ENCODE data around the gene TUBGCP5. TPM values are rescaled to one million over a fixed set of nuclear protein-coding genes. Genes with fewer than 3 reads are reported as not detected.

The TUBGCP5 gene
- total RNA-seq, 4 donors from 2014 or later: 21.9 to 48.4 (median 24.8) TPM

DNA sequence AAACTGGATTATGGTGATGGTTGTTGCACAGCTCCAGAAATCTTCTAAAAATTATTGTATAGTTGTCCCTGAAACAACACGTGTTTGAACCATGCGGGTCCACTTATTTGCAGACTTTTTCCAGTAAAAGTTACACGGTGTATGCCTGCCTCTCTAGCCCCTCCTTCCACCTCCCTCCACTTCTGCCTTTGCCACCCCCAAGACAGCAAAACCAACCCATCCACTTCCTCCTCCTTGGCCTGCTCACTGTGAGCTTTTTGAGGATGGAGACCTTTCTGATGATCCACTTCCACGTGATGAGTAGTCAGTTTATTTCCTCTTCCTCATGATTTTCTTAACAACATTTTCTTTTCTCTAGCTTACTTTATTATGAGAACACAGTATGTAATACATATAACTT lies 64.6 kb downstream of the TUBGCP5 start:
- H3K36me3 ChIP-seq: no peaks in the 10 kb centered on the region
- no peak overlapping the region for H3K27ac ChIP-seq
- no peak for DNase-seq
- intact Hi-C loops (cut with DNase I): no loop called here
- H3K4me1 ChIP-seq: peaks cover 6 to 8% of the 10 kb centered on the region in 2 donors
- TF ChIP-seq, protein P1, sequence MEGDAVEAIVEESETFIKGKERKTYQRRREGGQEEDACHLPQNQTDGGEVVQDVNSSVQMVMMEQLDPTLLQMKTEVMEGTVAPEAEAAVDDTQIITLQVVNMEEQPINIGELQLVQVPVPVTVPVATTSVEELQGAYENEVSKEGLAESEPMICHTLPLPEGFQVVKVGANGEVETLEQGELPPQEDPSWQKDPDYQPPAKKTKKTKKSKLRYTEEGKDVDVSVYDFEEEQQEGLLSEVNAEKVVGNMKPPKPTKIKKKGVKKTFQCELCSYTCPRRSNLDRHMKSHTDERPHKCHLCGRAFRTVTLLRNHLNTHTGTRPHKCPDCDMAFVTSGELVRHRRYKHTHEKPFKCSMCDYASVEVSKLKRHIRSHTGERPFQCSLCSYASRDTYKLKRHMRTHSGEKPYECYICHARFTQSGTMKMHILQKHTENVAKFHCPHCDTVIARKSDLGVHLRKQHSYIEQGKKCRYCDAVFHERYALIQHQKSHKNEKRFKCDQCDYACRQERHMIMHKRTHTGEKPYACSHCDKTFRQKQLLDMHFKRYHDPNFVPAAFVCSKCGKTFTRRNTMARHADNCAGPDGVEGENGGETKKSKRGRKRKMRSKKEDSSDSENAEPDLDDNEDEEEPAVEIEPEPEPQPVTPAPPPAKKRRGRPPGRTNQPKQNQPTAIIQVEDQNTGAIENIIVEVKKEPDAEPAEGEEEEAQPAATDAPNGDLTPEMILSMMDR (IDR thresholded peaks at IDR 0.05): no peak
- no peak for TF ChIP-seq POLR2A (IDR thresholded peaks at IDR 0.05)
- no peaks in the 10 kb centered on the region for H3K27me3 ChIP-seq
- 67 to 72% methylated on average over 4 of the region's 4 CpGs for WGBS, 2 donors
- H3K9me3 ChIP-seq: no peaks in the 10 kb centered on the region
- no peak overlapping the region for H3K4me3 ChIP-seq (replicated peaks in 1 of 3)

DNA sequence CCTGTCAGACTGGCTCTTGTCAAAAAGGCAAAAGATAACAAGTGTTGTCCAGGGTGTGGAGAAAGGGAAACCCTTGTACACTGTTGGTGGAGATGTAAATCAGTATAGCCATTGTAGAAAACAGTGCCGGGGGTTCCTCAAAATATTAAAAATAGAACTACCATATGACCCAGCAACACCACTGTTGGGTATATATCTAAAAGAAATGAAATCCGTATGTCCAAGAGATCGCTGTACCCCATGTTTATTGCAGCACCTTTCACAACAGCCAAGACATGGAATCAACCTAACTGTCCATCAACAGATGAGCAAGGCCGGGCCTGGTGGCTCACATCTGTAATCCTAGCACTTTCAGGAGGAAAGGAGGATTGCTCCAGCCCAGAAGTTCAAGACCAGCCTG lies 65.4 kb downstream of the TUBGCP5 start:
- intact Hi-C loops (cut with DNase I): no loop called here
- Histone ChIP-seq H3K27ac (no peak overlapping the region), H3K36me3 (no peaks in the 10 kb centered on the region), H3K9me3 (no peaks in the 10 kb centered on the region), H3K4me3 (replicated peaks in 1 of 3) (no peak overlapping the region), H3K4me1 (peaks cover 6 to 7% of the 10 kb centered on the region in 2 donors), H3K27me3 (no peaks in the 10 kb centered on the region)
- TF ChIP-seq, protein P1 (IDR thresholded peaks at IDR 0.05): no peak
- TF ChIP-seq POLR2A (IDR thresholded peaks at IDR 0.05): no peak
- whole genome bisulfite sequencing, 2 donors: 88 to 93% methylated on average over 4 of the region's 4 CpGs
- no peak for DNase-seq

DNA sequence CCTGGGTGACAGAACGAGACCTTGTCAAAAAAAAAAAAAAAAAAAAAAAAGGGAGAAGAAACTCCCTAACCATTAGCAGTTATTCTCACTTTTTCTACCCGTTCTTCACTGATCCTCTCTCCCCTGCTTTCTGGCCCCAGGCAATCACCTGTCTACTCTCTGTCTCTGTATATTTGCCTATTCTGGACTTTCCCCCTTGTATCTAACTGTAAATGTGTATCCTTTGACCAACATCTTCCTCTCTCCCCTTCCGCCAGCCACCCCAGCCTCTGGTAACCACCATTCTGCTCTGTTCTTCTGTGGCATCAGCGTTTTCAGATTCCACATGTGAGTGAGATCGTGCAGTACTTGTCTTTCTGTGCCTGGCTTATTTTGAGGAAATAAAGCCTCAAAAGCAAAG lies 66.1 kb downstream of the TUBGCP5 start:
- DNase-seq: no peak
- WGBS, 2 donors: 72 to 87% methylated on average over 5 of the region's 5 CpGs
- no peak overlapping the region for H3K4me3 ChIP-seq (replicated peaks in 1 of 3)
- peaks cover 0 to 2% of the 10 kb centered on the region in 2 donors for H3K4me1 ChIP-seq
- intact Hi-C loops (cut with DNase I): no loop called here
- TF ChIP-seq, protein P1 (IDR thresholded peaks at IDR 0.05): no peak
- TF ChIP-seq POLR2A (IDR thresholded peaks at IDR 0.05): no peak
- no peaks in the 10 kb centered on the region for H3K9me3 ChIP-seq
- H3K27ac ChIP-seq: no peak overlapping the region
- H3K27me3 ChIP-seq: no peaks in the 10 kb centered on the region
- no peaks in the 10 kb centered on the region for H3K36me3 ChIP-seq

DNA sequence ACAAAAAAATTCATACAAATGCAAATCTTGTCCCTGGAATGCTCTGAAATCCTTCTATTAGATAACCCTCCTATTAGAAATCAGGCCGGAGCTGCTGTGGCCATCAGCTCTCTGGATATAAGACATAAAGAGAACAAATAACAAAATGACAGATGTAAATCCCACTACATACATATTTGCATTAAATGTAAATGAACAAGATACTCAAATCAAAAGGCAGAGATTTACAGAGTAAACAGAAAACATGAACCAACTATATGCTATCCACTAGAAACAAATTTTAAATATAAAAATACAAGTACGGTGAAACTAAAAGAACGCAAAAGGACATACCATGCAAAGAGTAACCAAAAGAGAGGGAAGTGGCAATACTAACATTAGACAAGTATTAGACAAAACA lies 69.9 kb downstream of the TUBGCP5 start:
- no peak for TF ChIP-seq POLR2A (IDR thresholded peaks at IDR 0.05)
- TF ChIP-seq, protein P1 (IDR thresholded peaks at IDR 0.05): no peak
- WGBS, 2 donors: 95 to 97% methylated on average over 3 of the region's 3 CpGs
- Histone ChIP-seq H3K36me3 (no peaks in the 10 kb centered on the region), H3K4me3 (replicated peaks in 1 of 3) (no peak overlapping the region), H3K27me3 (no peaks in the 10 kb centered on the region), H3K9me3 (no peaks in the 10 kb centered on the region), H3K27ac (no peak overlapping the region), H3K4me1 (peaks cover 0 to 10% of the 10 kb centered on the region in 2 donors)
- DNase-seq: no peak
- intact Hi-C loops (cut with DNase I): no loop called here

DNA sequence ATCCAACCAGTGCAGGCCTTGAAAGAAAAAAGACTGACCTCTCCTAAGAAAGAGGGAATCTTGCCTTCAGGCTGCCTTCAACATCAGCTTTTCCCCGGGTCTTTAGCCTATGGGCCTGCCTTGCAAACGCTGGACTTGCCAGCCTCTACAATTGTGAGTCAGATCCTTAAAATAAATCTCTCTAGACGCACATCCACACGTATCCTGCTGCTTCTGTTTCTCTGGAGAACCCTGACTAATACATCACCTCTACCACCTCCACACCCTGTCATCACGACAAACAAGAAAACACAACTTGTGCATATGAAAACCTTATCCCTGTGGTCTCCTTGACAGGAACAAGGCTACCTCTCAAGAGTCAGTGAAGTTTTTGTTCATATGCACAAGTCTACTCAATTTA lies 71.0 kb downstream of the TUBGCP5 start:
- intact Hi-C loops (cut with DNase I): no loop called here
- DNase-seq: no peak
- no peaks in the 10 kb centered on the region for H3K36me3 ChIP-seq
- H3K4me1 ChIP-seq: peaks cover 0 to 14% of the 10 kb centered on the region in 2 donors
- no peaks in the 10 kb centered on the region for H3K27me3 ChIP-seq
- no peak overlapping the region for H3K4me3 ChIP-seq (replicated peaks in 1 of 3)
- WGBS, 2 donors: 65 to 67% methylated on average over 5 of the region's 5 CpGs
- no peak overlapping the region for H3K27ac ChIP-seq
- no peak for TF ChIP-seq POLR2A (IDR thresholded peaks at IDR 0.05)
- TF ChIP-seq, protein P1 (IDR thresholded peaks at IDR 0.05): no peak
- H3K9me3 ChIP-seq: no peaks in the 10 kb centered on the region
